IMR-90 (cell line): ENCODE measurements around the gene IBA57. TPM values are rescaled to one million over a fixed set of nuclear protein-coding genes. Genes with fewer than 3 reads are reported as not detected.

Experiments used
- ATAC-seq: fragments of 200-7000 bp; cut with Tn5 transposase; 2 replicates; pipeline ENCODE4 v1.9.1; 2020; ENCODE audit warnings: low read depth, mild to moderate bottlenecking, moderate library complexity
- BruUV-seq: library from RNA; stranded (reverse); fragments of 400-500 nt; replicated peaks from 2 replicates; lab custom pipeline; 2021; lab: Mats Ljungman, UMichigan
- CTCF ChIA-PET: fragments of 300-600 bp; formaldehyde crosslinking; extraction: SDS; loops from one replicate; lab custom pipeline; 2021; ENCODE audit warnings: antibody characterized with exemption; lab: Yijun Ruan, JAX
- POLR2A ChIA-PET: fragments of 300-600 bp; sonication (Branson Sonifier 250); formaldehyde crosslinking; loops from one replicate; lab custom pipeline; 2022; ENCODE audit warnings: antibody characterized with exemption; ENCODE audit not compliant: unreplicated experiment; lab: Charles Lee
- DNase-seq: peaks from one replicate; pipeline ENCODE4 v3.0.0; 2013
- H2AFZ ChIP-seq: replicated peaks from 2 replicates; pipeline ENCODE3; 2013; ENCODE audit warnings: low read length, mild to moderate bottlenecking; ENCODE audit not compliant: poor library complexity
- H2AK5ac ChIP-seq: 2 replicates; pipeline ENCODE4 v1.6.1; 2013; ENCODE audit warnings: low read depth, low read length, inconsistent platforms
- H2AK9ac ChIP-seq: replicated peaks from 2 replicates; pipeline ENCODE3; 2013; ENCODE audit warnings: mild to moderate bottlenecking, low read depth, low read length, moderate library complexity; ENCODE audit not compliant: poor library complexity
- H2BK120ac ChIP-seq: 2 replicates; pipeline ENCODE4 v1.6.1; 2013; ENCODE audit warnings: low read depth, low read length, inconsistent platforms
- H2BK15ac ChIP-seq: 3 replicates; pipeline ENCODE4 v1.6.1; 2013; ENCODE audit warnings: low read depth, low read length, inconsistent platforms
- H2BK20ac ChIP-seq: 2 replicates; pipeline ENCODE4 v1.6.1; 2013; ENCODE audit warnings: low read depth, mild to moderate bottlenecking, inconsistent platforms, low read length, moderate library complexity
- H2BK5ac ChIP-seq: 2 replicates; pipeline ENCODE4 v1.6.1; 2013; ENCODE audit warnings: mild to moderate bottlenecking, low read depth, low read length, inconsistent platforms; ENCODE audit not compliant: poor library complexity, severe bottlenecking
- H3K14ac ChIP-seq: replicated peaks from 2 replicates; pipeline ENCODE4 v1.6.1; 2013; ENCODE audit warnings: low read depth, low read length, inconsistent platforms
- H3K18ac ChIP-seq: 2 replicates; pipeline ENCODE4 v1.6.1; 2013; ENCODE audit warnings: low read depth, low read length, control low read depth
- H3K23ac ChIP-seq: 2 replicates; pipeline ENCODE4 v1.6.1; 2013; ENCODE audit warnings: low read depth, low read length, inconsistent platforms
- H3K27ac ChIP-seq: 2 replicates; pipeline ENCODE4 v1.5.1; 2013; ENCODE audit warnings: mild to moderate bottlenecking, control low read depth, low read length; ENCODE audit not compliant: insufficient read depth
- H3K27me3 ChIP-seq: 2 replicates; pipeline ENCODE4 v1.6.1; 2013; ENCODE audit warnings: low read length; ENCODE audit not compliant: control insufficient read depth, insufficient read depth
- H3K36me3 ChIP-seq: 2 replicates; pipeline ENCODE4 v1.6.1; 2013; ENCODE audit warnings: low read length, mixed read lengths; ENCODE audit not compliant: control insufficient read depth, insufficient read depth
- H3K4ac ChIP-seq: 2 replicates; pipeline ENCODE4 v1.6.1; 2013; ENCODE audit warnings: low read depth, low read length, inconsistent platforms
- H3K4me1 ChIP-seq: 2 replicates; pipeline ENCODE4 v1.6.1; 2013; ENCODE audit warnings: low read length, mixed read lengths; ENCODE audit not compliant: control insufficient read depth, insufficient read depth
- H3K4me2 ChIP-seq: 2 replicates; pipeline ENCODE4 v1.6.1; 2013; ENCODE audit warnings: low read depth, mild to moderate bottlenecking, control low read depth, low read length, moderate library complexity
- H3K4me3 ChIP-seq: 2 replicates; pipeline ENCODE4 v1.5.1; 2013; ENCODE audit warnings: low read depth, mild to moderate bottlenecking, control low read depth, low read length, moderate library complexity; ENCODE audit not compliant: insufficient read depth
- H3K56ac ChIP-seq: 2 replicates; pipeline ENCODE4 v1.6.1; 2013; ENCODE audit warnings: low read length, inconsistent platforms; ENCODE audit not compliant: insufficient read depth; ENCODE audit errors: extremely low read depth
- H3K79me1 ChIP-seq, 2 experiments: 2 replicates each; pipeline ENCODE4 v1.6.1; 2013; ENCODE audit warnings: low read length in 2 of 2, inconsistent platforms in 1 of 2, low read depth in 1 of 2
- H3K9ac ChIP-seq: 2 replicates; pipeline ENCODE4 v1.6.1; 2013; ENCODE audit warnings: low read depth, low read length, control low read depth
- H3K9me1 ChIP-seq: 2 replicates; pipeline ENCODE4 v1.6.1; 2013; ENCODE audit warnings: low read length, inconsistent platforms; ENCODE audit not compliant: insufficient read depth
- H3K9me3 ChIP-seq: 2 replicates; pipeline ENCODE4 v1.6.1; 2013; ENCODE audit warnings: low read length; ENCODE audit not compliant: control insufficient read depth, insufficient read depth
- H4K20me1 ChIP-seq: 2 replicates; pipeline ENCODE4 v1.6.1; 2013; ENCODE audit warnings: low read length, inconsistent platforms; ENCODE audit not compliant: insufficient read depth
- H4K5ac ChIP-seq: 2 replicates; pipeline ENCODE4 v1.6.1; 2013; ENCODE audit warnings: mild to moderate bottlenecking, low read depth, low read length, control low read depth
- H4K8ac ChIP-seq, 2 experiments: 2 replicates each; pipeline ENCODE4 v1.6.1; 2013; ENCODE audit warnings: low read depth in 2 of 2, low read length in 2 of 2, control low read depth in 1 of 2, inconsistent platforms in 1 of 2
- H4K91ac ChIP-seq: 2 replicates; pipeline ENCODE4 v1.6.1; 2013; ENCODE audit warnings: low read depth, low read length, inconsistent platforms; ENCODE audit not compliant: insufficient read depth
- CEBPB ChIP-seq: IDR thresholded peaks from 2 replicates; pipeline ENCODE4 v1.6.1; 2012; ENCODE audit warnings: low read depth, low read length, improper control_type of control experiment
- CHD1 ChIP-seq: IDR thresholded peaks from 2 replicates; pipeline ENCODE4 v1.6.1; 2012; ENCODE audit warnings: low read depth, low read length, improper control_type of control experiment
- FOS ChIP-seq: fragments of 150-350 bp; IDR thresholded peaks from 2 replicates; pipeline ENCODE4 v1.6.1; 2016; ENCODE audit warnings: low read depth, low read length
- MAFK ChIP-seq: IDR thresholded peaks from 2 replicates; pipeline ENCODE4 v1.6.1; 2012; ENCODE audit warnings: low read depth, low read length, improper control_type of control experiment
- MXI1 ChIP-seq: IDR thresholded peaks from 2 replicates; pipeline ENCODE4 v1.6.1; 2012; ENCODE audit warnings: low read depth, mild to moderate bottlenecking, low read length, moderate library complexity, borderline replicate concordance
- RFX5 ChIP-seq: IDR thresholded peaks from 2 replicates; pipeline ENCODE4 v1.8.0; 2012; ENCODE audit warnings: low read depth, mild to moderate bottlenecking, low read length, moderate library complexity
- SMC3 ChIP-seq: fragments of 150-350 bp; IDR thresholded peaks from 2 replicates; pipeline ENCODE4 v1.6.1; 2016; ENCODE audit warnings: low read depth, mild to moderate bottlenecking, antibody characterized with exemption, low read length, moderate library complexity
- WGBS, 2 experiments: methylation state at CpG; one replicate each; pipeline versions ENCODE4 v1.1.5 to v1.1.7; 2013; ENCODE audit warnings: missing lambda C conversion rate in 2 of 2; ENCODE audit not compliant: insufficient read length in 1 of 2; ENCODE audit errors: extremely low coverage in 2 of 2; 5-methylcytosine and 5-hydroxymethylcytosine counted together
- dilution Hi-C: fragments of 300-500 bp; cut with HindIII; formaldehyde crosslinking; loops from one replicate; pipeline ENCODE4 v1.14.3; 2018; ENCODE audit warnings: low sequenced_read_pairs; ENCODE audit not compliant: unreplicated experiment
- in situ Hi-C: fragments of 300-500 bp; cut with MboI; formaldehyde crosslinking; loops from 3 replicates; pipeline ENCODE4 v1.14.3; 2019; ENCODE audit warnings: low sequenced_read_pairs, inconsistent platforms, mixed read lengths
- intact Hi-C: fragments of 100-400 bp; cut with micrococcal nuclease; formaldehyde crosslinking; loops from 2 replicates; pipeline ENCODE4 v1.10.0; 2022
- polyA plus RNA-seq, 3 experiments: library from polyadenylated mRNA; depleted of rRNA; stranded (reverse); fragments of >200 nt; gene quantifications; 2 replicates each; pipeline ENCODE4 v1.2.3, GENCODE V29; 2012; ENCODE audit warnings: low replicate concordance in 1 of 3
- total RNA-seq: library from RNA; depleted of rRNA; stranded (reverse); fragments of >200 nt; gene quantifications from 2 replicates; pipeline ENCODE4 v1.2.3, GENCODE V29; 2012
- TF ChIP-seq, protein P1 (sequence below): fragments of 150-350 bp; IDR thresholded peaks from 2 replicates; pipeline ENCODE4 v1.6.1; 2017; ENCODE audit warnings: mild to moderate bottlenecking, antibody characterized with exemption, low read length, low read depth
- TF ChIP-seq, protein P2 (sequence below): fragments of 150-350 bp; IDR thresholded peaks from 2 replicates; pipeline ENCODE4 v1.6.1; 2016; ENCODE audit warnings: low read depth, mild to moderate bottlenecking, low read length, moderate library complexity, borderline replicate concordance
- TF ChIP-seq, protein P3 (sequence below): conservative IDR thresholded peaks from 2 replicates; pipeline ENCODE4 v1.5.1; 2012; ENCODE audit warnings: mild to moderate bottlenecking, low read depth, low read length, improper control_type of control experiment

The IBA57 gene
- total and polyA plus RNA-seq, 2 of the 4 experiments (the other 2 are of a cell fraction) = 2.0 to 2.6 TPM

DNA sequence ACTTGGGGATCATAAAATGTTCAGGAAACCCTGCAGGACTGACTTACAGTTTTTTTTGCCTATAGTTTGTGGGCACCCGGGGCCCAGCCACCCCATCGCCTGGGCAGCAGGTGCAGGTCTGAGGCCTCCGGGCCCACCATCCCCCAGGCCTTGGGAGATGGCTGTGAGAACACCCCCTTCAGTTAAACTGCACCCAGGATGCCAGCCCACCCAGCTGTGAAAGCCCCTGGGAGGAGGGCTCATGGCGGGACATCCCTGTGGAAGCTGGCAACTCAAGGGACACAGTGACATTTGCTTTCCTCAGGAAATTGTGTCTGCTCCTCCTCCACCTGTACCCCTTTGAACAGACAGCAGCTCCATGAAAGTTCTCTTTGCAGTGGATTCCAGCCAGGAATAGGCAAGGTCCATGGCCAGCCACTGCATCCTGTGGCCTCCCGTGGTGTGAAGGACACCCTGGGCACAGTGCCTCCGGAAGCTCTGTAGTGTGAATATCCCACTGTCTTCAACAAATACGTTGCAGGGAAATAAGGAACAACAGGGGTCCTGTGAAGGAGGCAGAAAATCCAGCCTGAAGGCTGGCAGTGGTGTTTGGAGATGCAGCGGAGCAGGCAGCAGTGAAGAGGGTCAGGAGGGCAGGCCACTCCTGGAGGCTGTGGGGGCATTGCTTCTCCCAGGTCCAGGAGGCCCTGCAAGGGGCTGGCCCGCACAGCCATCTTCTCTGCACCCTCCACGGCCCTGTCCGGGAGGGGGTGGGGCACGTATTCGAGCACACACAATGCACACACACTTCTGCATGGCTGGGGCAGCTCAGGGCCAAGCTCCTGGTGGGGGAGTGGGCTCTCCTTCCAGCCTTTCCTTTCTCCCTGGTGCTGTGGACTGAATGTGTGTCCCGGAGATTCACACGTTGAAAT, 40.2 kb downstream of the IBA57 start (continued):
- TF ChIP-seq MXI1 = no peak

DNA sequence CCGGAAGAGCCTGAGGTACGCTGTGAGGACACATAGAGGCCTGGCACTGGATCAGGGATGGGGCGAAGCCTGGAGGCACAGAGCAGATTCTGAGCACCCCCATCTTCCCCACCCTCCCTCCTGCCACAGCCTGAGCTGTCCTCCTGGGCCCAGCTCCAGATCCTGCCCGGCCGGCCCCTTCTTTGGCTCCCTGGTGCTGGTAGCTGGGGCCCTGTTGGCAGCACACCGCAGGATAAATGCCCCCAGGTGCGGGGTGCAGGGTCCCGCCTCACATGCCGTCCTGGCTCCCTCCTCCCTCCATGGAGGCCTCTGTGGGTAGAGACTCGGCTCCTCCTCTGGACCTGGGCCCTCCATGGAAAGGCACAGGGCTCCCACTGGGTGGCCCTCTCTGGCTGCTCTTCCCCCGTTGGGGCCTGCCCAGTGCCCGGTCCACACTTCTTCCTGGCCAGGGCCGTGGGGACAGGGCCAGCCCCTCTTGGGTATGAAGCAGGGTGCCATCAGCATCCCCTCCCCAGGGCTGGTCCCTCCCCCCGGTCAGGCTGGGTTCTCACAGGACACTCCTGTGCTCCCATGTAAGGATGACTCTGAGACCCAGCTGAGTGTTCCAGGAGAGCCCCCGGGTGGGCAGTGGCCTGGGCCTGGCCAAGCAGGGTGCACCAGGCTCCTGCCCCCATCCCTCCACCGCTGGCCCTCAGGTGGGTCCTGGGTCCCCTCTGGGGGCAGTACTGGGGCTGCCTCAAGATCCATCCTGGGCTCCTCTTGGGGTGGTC, 41.2 kb downstream of the IBA57 start:
- no peak overlapping the region for H3K9ac ChIP-seq
- no peaks in the 10 kb centered on the region for H3K79me1 ChIP-seq
- H2BK15ac ChIP-seq = no peak overlapping the region
- no peak overlapping the region for H3K4ac ChIP-seq
- no peaks in the 10 kb centered on the region for H3K9me1 ChIP-seq
- in situ Hi-C loops (no loop called here), dilution Hi-C loops (no loop called here), intact Hi-C loops (no loop called here)
- H4K5ac ChIP-seq = no peak overlapping the region
- H2BK120ac ChIP-seq = no peak overlapping the region
- no peak overlapping the region for H3K27ac ChIP-seq
- no peak overlapping the region for H3K4me3 ChIP-seq
- H2AFZ ChIP-seq = no peak overlapping the region
- CTCF ChIA-PET = no interaction called here
- H3K18ac ChIP-seq = no peak overlapping the region
- POLR2A ChIA-PET = no interaction called here
- H3K14ac ChIP-seq = no peak overlapping the region
- DNase-seq = no peak
- H2AK5ac ChIP-seq = no peak overlapping the region
- peak overlapping the region; percentile 26 for H2AK9ac ChIP-seq
- no peak overlapping the region for H2BK20ac ChIP-seq
- H4K91ac ChIP-seq = no peak overlapping the region
- no peak overlapping the region for H3K4me2 ChIP-seq
- peak; percentile 27 for ATAC-seq
- no peaks in the 10 kb centered on the region; the same call in 1 of the 2 replicates for H4K20me1 ChIP-seq
- H3K23ac ChIP-seq = peak overlapping the region; percentile 42; the same call in 1 of the 2 replicates
- WGBS, 2 experiments = 63% methylated on average over 3 of the region's 16 CpGs; no CpG with 5 or more reads in 1 of the 2 experiments
- no TSS peak for BruUV-seq
- no peaks in the 10 kb centered on the region for H3K36me3 ChIP-seq
- H3K4me1 ChIP-seq = peaks cover 4% of the 10 kb centered on the region; the same call in 1 of the 2 replicates
- no peak overlapping the region for H4K8ac ChIP-seq
- no peak overlapping the region for H2BK5ac ChIP-seq
- no peak overlapping the region for H3K56ac ChIP-seq
- no peaks in the 10 kb centered on the region for H3K9me3 ChIP-seq
- H3K27me3 ChIP-seq = no peaks in the 10 kb centered on the region
- TF ChIP-seq, protein P1, sequence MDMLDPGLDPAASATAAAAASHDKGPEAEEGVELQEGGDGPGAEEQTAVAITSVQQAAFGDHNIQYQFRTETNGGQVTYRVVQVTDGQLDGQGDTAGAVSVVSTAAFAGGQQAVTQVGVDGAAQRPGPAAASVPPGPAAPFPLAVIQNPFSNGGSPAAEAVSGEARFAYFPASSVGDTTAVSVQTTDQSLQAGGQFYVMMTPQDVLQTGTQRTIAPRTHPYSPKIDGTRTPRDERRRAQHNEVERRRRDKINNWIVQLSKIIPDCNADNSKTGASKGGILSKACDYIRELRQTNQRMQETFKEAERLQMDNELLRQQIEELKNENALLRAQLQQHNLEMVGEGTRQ = no peak
- TF ChIP-seq CEBPB (no peak), CHD1 (no peak), MAFK (no peak), FOS (no peak), SMC3 (no peak), RFX5 (no peak)
- TF ChIP-seq, protein P2, sequence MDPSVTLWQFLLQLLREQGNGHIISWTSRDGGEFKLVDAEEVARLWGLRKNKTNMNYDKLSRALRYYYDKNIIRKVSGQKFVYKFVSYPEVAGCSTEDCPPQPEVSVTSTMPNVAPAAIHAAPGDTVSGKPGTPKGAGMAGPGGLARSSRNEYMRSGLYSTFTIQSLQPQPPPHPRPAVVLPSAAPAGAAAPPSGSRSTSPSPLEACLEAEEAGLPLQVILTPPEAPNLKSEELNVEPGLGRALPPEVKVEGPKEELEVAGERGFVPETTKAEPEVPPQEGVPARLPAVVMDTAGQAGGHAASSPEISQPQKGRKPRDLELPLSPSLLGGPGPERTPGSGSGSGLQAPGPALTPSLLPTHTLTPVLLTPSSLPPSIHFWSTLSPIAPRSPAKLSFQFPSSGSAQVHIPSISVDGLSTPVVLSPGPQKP = no peak
- TF ChIP-seq, protein P3, sequence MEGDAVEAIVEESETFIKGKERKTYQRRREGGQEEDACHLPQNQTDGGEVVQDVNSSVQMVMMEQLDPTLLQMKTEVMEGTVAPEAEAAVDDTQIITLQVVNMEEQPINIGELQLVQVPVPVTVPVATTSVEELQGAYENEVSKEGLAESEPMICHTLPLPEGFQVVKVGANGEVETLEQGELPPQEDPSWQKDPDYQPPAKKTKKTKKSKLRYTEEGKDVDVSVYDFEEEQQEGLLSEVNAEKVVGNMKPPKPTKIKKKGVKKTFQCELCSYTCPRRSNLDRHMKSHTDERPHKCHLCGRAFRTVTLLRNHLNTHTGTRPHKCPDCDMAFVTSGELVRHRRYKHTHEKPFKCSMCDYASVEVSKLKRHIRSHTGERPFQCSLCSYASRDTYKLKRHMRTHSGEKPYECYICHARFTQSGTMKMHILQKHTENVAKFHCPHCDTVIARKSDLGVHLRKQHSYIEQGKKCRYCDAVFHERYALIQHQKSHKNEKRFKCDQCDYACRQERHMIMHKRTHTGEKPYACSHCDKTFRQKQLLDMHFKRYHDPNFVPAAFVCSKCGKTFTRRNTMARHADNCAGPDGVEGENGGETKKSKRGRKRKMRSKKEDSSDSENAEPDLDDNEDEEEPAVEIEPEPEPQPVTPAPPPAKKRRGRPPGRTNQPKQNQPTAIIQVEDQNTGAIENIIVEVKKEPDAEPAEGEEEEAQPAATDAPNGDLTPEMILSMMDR = no peak
